Measurements from ENCODE around the gene SLC22A2. TPM values are rescaled to one million over a fixed set of nuclear protein-coding genes. Genes with fewer than 3 reads are reported as not detected.
"Not testable (repeated sequence)": the region's sequence is repeated elsewhere in the genome, so short reads cannot be mapped to it uniquely, and the experiment has no call there.

Gene SLC22A2
- total RNA-seq (2014; rRNA removed; shearing (Covaris generic)): 0.63 TPM in 1 of 2 replicates, not detected in the other

- DNase-seq (ENCODE audit: low spot score): no peak
Observed at GRCh38 chr6:160258346-160259142, at the start of gene SLC22A2. SLC22A2 (minus strand) TSS chr6:160258821; CDS start chr6:160258757, 64 bp downstream.

DNA sequence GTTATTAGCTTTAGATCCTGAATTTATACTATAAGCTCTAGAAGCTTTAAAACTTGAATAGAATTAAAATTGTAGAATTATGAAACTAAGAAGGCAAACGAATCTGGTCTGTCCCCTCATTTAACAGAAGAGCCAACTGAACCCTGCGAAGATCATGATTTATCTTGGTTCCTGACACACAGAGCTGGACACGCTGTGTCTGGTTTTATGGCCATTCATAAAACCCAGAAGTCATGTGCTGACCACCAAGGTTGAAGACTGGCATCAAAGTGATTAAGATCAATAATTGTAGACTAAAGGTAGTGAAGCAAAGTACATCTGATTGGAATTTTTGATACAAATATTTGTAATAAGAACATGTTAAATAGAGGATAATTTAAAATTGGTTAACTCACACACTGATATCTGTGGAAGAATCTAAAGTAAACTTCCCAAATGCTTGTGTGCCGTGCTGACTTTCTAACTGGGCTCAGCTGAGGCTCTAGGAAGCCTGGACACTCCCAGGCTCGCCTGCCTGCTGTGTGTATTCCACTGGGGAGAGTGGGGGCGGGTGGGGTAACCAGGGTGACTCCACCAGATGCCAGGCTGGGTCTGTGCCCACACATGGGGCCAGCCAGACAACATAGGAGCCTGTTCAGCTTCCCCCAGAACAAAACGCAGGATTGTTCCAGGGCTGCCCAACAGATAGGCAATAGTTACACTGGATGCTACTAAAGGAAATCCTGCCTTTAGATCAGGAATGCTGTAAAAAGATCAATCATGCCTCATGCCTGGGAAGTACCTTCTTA lies 47.5 kb upstream of the SLC22A2 start:
- no peak for DNase-seq (ENCODE audit: low spot score)

- no peak for DNase-seq (ENCODE audit: low spot score)
Observed at GRCh38 chr6:160303806-160304205, 45.2 kb upstream of the SLC22A2 start.

GRCh38 chr6:160302431-160303082 lies 43.9 kb upstream of the SLC22A2 start:
- DNase-seq (ENCODE audit: low spot score): not testable (repeated sequence)

DNA sequence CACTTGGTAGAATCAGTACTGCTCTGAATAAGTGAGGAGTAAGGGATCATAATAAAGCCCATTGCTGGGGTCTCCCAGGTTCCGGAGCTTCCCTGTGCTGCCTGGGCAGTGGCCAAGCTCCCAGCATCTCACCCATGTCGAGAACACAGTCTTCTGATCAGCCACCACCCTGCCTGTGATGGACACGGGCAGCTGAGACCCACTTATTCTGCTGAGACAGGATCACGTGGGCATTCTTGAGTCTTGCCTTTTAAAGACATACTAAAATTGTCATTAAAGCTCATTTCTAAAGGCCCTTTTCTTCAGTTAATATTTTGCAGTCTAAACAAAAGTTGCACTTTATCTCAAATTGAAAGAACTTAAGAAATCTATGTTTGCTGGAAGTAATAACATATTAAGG lies 42.7 kb upstream of the SLC22A2 start:
- DNase-seq (ENCODE audit: low spot score): no peak

GRCh38 chr6:160300076-160300695 lies 41.6 kb upstream of the SLC22A2 start:
- DNase-seq (ENCODE audit: low spot score): peak; percentile 78

DNA sequence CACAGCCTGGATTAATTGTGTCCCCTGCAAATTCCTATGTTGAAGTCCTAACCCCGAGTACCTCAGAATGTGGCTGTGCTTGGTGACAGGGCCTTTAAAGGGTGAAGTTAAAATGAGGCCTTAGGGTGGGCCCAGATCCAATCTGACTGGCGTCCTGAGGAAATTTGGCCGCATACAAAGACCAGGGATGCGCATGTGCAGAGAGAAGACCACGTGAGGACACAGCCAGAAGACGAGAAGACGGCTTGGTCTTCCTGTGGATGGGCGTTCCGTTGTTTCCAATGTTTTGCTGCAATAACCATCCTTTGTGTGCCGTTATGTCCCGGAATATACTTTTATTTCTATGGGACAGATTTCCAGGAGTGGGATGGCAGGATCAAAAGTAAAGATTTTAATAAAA lies 40.9 kb upstream of the SLC22A2 start:
- DNase-seq (ENCODE audit: low spot score): no peak

DNA sequence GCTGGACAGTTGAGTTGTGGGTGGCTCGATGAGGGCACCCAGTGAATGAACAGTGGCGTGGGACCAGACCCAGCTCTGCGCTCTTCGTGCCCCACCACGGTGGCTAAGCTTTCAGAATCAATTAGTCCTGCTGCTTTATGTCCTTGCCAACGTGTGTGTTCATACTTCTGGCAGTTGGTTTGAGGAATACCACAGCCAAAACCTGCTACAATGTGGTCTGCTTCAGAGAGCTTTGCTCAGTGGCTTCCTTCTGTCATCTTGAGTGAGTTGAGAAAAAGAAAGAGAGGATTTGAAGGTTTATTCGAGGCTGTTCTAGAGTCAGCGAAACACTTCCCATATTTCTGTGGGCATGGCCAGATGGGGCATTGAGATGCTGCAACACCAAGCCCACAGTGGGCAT lies 39.5 kb upstream of the SLC22A2 start:
- no peak for DNase-seq (ENCODE audit: low spot score)

DNA sequence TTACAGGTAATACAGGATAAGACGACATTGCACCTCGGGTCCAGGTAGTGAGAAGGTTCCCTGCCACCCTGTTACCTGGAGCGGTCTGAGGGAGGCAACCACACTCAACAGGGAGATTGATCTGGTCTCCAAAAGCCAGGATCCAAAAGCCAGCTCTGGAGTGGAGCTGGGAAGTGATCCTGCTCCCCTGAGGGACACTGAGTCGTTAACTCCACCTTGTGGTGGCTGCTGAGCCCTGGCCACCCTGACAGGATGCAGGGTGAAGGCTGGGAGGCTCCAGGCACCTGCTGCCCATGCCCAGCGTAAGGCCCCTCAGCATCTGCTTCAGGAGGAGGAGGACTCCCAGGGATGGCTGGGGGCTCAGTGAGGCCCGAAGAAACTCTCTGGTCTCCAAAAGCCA lies 38.7 kb upstream of the SLC22A2 start:
- DNase-seq (ENCODE audit: low spot score): peak; percentile 33

DNA sequence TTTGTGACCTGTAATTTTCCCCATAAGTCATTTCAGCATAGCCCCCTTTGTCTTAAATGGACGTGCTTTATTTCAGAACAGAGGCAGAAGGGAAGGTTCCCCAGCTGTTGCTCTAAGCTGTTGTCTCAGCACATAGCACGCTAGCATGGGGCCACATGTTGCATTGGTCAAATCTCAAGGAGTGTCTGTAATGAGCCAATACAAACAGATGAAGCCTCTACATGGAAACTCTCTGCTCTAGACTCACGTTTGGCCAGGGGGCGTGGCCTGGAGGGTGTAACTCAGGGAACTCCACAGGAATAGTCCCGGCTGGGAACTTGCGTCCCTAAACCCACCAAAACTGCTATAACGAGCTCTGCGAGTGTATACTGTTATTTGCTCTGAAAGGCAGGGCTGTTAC lies 35.2 kb upstream of the SLC22A2 start:
- DNase-seq (ENCODE audit: low spot score): no peak

GRCh38 chr6:160285541-160286105 lies 27.0 kb upstream of the SLC22A2 start:
- DNase-seq (ENCODE audit: low spot score): no peak

- DNase-seq (ENCODE audit: low spot score): no peak
Observed at GRCh38 chr6:160284575-160284974, 26.0 kb upstream of the SLC22A2 start.

- DNase-seq (ENCODE audit: low spot score): no peak
Observed at GRCh38 chr6:160282444-160282843, 23.8 kb upstream of the SLC22A2 start.

- no peak for DNase-seq (ENCODE audit: low spot score)
Observed at GRCh38 chr6:160279850-160280249, 21.2 kb upstream of the SLC22A2 start.

GRCh38 chr6:160278786-160279310 lies 20.2 kb upstream of the SLC22A2 start:
- no peak for DNase-seq (ENCODE audit: low spot score)

- DNase-seq (ENCODE audit: low spot score): no peak
Observed at GRCh38 chr6:160278311-160278710, 19.7 kb upstream of the SLC22A2 start.

GRCh38 chr6:160277546-160277945 lies 18.9 kb upstream of the SLC22A2 start:
- DNase-seq (ENCODE audit: low spot score): no peak

DNA sequence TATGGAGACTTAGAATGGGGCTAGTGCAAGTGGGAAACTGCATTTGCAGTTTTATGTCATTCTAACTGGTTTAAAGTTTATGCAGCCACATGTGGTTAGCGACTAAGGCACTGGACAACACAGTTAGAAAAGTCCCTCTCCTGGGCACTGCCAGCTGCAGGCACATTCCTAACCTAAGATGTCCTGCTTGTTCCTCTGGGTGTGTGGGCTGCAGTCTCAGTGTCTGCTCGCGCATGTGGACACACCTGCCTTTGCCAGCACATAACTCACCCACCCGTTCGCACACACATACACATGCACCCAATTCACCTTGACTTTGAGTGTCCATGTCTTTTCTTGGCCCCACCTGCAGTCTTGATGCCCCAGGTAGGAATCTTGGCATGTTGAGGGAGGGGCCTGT lies 18.5 kb upstream of the SLC22A2 start:
- DNase-seq (ENCODE audit: low spot score): no peak

DNA sequence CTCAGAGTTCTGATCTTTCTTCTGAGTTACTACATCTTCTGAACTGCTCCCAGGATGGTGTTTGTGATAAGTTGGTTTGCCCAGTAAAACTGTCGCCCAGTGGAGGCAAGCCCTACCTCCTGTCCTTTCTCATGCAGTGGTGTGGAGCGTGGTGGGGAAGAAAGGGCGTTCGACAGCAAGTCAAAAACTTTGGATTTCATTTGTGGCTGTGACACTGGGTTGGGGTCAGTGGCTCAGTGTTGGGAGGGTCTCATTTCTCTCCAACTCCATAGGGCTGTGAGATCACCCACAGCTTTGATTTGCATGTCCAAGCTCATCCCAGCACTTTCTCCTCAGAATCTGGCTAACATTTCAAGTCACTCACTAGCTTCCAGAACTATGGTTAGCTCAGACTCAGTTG lies 17.5 kb upstream of the SLC22A2 start:
- DNase-seq (ENCODE audit: low spot score): no peak

DNA sequence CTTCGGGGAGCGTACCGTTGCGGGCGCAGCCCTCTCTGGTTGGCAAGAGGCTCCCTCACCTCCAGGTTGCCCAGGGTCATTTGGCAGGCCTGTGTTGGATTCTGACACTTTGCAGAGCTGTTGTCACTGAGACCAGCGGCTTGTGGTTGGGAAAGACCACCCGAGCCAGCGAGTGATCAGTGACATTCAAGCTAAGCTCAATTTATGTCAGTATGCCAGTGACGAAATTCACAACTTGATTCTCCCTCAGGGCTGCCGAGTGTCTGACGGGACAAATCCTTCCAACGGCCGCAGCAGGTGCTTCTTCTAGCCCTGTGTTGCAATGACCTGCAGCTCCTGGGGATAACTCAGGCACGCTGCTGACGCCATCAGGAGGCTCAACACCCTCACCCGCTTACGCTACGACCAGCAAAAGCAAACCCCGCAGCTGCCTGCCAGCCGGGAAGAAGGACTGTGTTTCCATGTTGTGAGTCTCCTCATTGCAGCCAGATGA lies 16.9 kb upstream of the SLC22A2 start:
- DNase-seq (ENCODE audit: low spot score): no peak

GRCh38 chr6:160274871-160275510 lies 16.4 kb upstream of the SLC22A2 start:
- no peak for DNase-seq (ENCODE audit: low spot score)
